Heart right ventricle (tissue), 16 donors: ENCODE measurements around the gene RASGEF1C. TPM values are rescaled to one million over a fixed set of nuclear protein-coding genes. Genes with fewer than 3 reads are reported as not detected.
A peak's percentile ranks its signal among the peaks of the same experiment; 100 is the strongest.

ENCODE experiments used
- ATAC-seq, 8 donors: fragments of 200-7000 bp; cut with Tn5 transposase; one replicate each; pipeline ENCODE4 v1.9.1; 2020; ENCODE audit warnings: mild to moderate bottlenecking in 8 of 8, moderate library complexity in 8 of 8, moderate number of reproducible peaks in 1 of 8
- DNase-seq, 2 donors: peaks; one replicate each; pipeline ENCODE4 v3.0.0-alpha.2; 2020
- H3K27ac ChIP-seq, 10 donors: fragments of 200-600 bp; sonication (generic) in 2 of 10; one replicate each; pipeline versions ENCODE4 v1.5.0 to v1.8.0; 2020 to 2022; ENCODE audit warnings: mild to moderate bottlenecking in 3 of 10
- H3K27me3 ChIP-seq, 7 donors: fragments of 200-600 bp; one replicate each; pipeline ENCODE4 v1.8.0; 2021 to 2022; ENCODE audit warnings: mild to moderate bottlenecking in 2 of 7
- H3K36me3 ChIP-seq, 9 donors: fragments of 200-600 bp; sonication (generic) in 1 of 9; one replicate each; pipeline versions ENCODE4 v1.5.0 to v1.8.0; 2020 to 2022; ENCODE audit warnings: mild to moderate bottlenecking in 2 of 9
- H3K4me1 ChIP-seq, 9 donors: fragments of 200-600 bp; sonication (generic) in 1 of 9; one replicate each; pipeline versions ENCODE4 v1.5.0 to v1.8.0; 2020 to 2022; ENCODE audit warnings: mild to moderate bottlenecking in 4 of 9
- H3K4me3 ChIP-seq, 10 donors: fragments of 200-600 bp; sonication (generic) in 2 of 10; one replicate each; pipeline versions ENCODE4 v1.5.0 to v1.8.0; 2020 to 2022; ENCODE audit warnings: mild to moderate bottlenecking in 7 of 10, moderate library complexity in 2 of 10
- H3K9me3 ChIP-seq, 11 donors: fragments of 200-600 bp in 10 of 11; sonication (generic) in 2 of 11; one replicate each; pipeline versions ENCODE4 v1.5.0 to v1.8.0; 2013 to 2022; ENCODE audit warnings: mild to moderate bottlenecking in 2 of 11, control low read depth in 1 of 11, moderate library complexity in 1 of 11
- CTCF ChIP-seq, 9 donors: fragments of 200-600 bp; sonication (generic) in 2 of 9; IDR thresholded peaks; one replicate each; pipeline versions ENCODE4 v1.5.0 to v1.8.0; 2021 to 2022; ENCODE audit warnings: antibody characterized with exemption in 9 of 9, mild to moderate bottlenecking in 5 of 9, moderate library complexity in 1 of 9
- WGBS, 2 donors: extraction: QIAGEN DNeasy Blood & Tissue Kit; methylation state at CpG; one replicate each; pipeline ENCODE4 v1.1.7; 2013; ENCODE audit warnings: inconsistent platforms in 1 of 2; 5-methylcytosine and 5-hydroxymethylcytosine counted together
- intact Hi-C, 10 donors: fragments of 100-400 bp; cut with DNase I; formaldehyde crosslinking; loops; one replicate each; pipeline versions ENCODE4 v1.11.1 to v1.14.2; 2022
- polyA plus RNA-seq, 2 donors: library from polyadenylated mRNA; stranded (reverse); fragments of 200-250 nt; gene quantifications; one replicate each; pipeline ENCODE4 v1.2.3, GENCODE V29; 2013
- total RNA-seq, 10 donors: library from RNA; stranded (reverse); fragmentation: NEBNext Ultra II Directional in 3 of 10; extraction: Animal tissue kit (Norgen Biotek cat#: 25700) in 3 of 10; gene quantifications; one replicate each; pipeline versions ENCODE4 v1.2.1 to v1.2.4, GENCODE V29; 2021 to 2023
- donor health status: Arrhythmogenic right ventricular cardiomyopathy.
- donor health status: ischemic (EF 13 %, LVEDD 7.1; RV severe dilation, severe dysfunction).
- donor health status: healthy with polysubstance abuse.
- donor health status: DM: no; HTN: yes; CAD: no.
- donor health status: DM: no; HTN: no; CAD: no.
- donor health status: ischemic (EF 25% LVEDD 6.9; RV normal size, moderate dysfunction).
- donor health status: ischemic (EF 25% LVEDD 5.7; RV mildly dilated, moderate dysfunction).
- donor health status: healthy.
- donor health status: DM: yes; HTN: yes; CAD: no.
- donor health status: Ischemic cardiomyopathy.
- donor health status: ischemic (EF 35%, LVEDD 5.7; RV mildly dilated, moderate dysfunction).
- donor health status: nonischemic (EF 11% LVEDD 7.7; RV severe dilation, severe dysfunction).
- donor health status: DM: yes; HTN: yes; CAD: no.
- donor health status: PGD.
- donor health status: ischemic (EF 29% LVEDD 5.4; RV normal size, mild dysfunction).
- donor health status: nonischemic (EF 23%, LVEDD 6.1; RV moderate dilation, normal function).

Gene RASGEF1C
- total and polyA plus RNA-seq, 12 donors: 0.17 to 0.59 (median 0.26) TPM; not detected in 6

- DNase-seq (peak in 1 of 2 donors; percentile 10), ATAC-seq (no peak)
- no peaks in the 10 kb centered on the region for H3K36me3 ChIP-seq
- H3K4me1 ChIP-seq: no peaks in the 10 kb centered on the region
- no peak overlapping the region for H3K4me3 ChIP-seq
- no peaks in the 10 kb centered on the region for H3K9me3 ChIP-seq
- peaks cover 0 to 32% (median 17%) of the 10 kb centered on the region in 7 donors for H3K27me3 ChIP-seq
- intact Hi-C loops: no loop called here
- H3K27ac ChIP-seq: no peak overlapping the region
- TF ChIP-seq CTCF (IDR thresholded peaks at IDR 0.05): no peak
- WGBS, 2 donors: 79 to 81% methylated on average over 31 of the region's 31 CpGs
Measured at GRCh38 chr5:180116077-180116999, 92.7 kb downstream of the RASGEF1C start.

DNA sequence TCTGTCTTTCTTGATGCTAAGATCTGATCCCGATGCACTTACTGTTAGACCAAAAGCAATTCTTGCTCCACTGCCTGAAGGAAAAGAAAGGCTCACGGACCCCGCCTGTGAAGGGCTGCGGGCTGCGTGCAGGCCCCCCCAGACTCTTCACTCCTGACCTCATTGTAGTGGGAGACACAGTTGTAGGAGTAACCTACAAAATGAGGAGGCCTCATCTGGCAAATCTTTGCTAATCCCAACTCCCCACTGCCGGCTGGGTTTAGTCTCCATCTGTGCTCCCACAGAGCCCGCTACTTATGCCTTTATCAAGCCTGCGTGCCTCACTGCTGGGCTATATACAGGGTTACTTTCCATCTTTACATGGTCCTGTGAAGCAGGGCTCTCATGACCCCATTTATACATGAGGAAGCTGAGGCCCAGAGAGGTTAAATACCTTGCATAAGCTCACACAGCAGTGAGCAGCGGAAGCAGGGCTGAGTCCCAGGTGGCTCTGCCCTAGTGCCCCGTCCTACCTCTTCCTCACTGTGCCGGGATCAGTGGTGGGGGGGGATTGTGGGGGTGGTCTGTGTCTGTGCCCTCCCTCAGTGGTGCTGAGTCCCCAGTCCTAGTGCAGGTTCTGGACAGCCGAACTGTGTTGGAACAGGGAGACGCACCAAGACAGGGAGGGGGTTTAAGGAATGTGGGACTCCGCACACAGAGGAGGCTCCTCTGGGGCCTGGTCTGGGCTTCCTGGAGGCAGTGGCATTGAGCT, 93.5 kb downstream of the RASGEF1C start:
- H3K27ac ChIP-seq: no peak overlapping the region
- H3K9me3 ChIP-seq: no peaks in the 10 kb centered on the region
- DNase-seq: no peak

DNA sequence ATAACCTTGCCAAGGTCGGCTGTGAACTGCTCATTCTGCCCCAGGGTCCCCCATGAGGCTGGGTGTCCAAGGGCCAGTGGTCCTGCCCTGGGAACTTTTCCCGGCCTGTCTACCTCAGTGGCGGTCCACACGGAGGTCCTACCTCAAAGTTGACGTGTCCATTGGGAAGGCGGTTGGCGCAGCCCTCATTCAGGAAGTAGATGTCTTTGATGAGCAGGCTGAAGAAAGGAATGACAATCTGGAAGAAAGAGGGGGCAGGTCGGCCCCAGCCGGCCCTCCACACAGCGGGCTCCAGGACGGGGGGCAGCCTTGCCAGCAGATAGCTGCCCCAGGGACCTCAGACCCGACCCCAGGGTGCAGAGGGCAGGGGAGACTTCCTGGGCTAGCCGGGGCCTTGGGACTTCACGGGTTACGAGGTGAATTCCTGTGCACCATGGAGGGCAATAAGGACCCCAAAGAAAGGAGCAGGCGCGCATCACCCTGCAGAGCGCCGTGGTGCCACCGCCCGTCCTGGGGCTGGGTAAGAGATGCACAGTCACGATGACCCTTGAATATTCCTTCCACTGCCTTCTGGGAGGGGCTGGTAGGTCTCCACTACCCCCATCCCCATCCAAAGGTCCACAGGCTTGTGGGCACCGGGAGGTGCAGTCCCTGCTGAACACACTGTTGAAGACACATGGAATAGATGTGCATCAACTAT, 94.6 kb downstream of the RASGEF1C start:
- DNase-seq: no peak

More for the DNA sequence above, 93.5 kb downstream of the RASGEF1C start:
- TF ChIP-seq CTCF (IDR thresholded peaks at IDR 0.05): no peak
- no peak for ATAC-seq
- H3K36me3 ChIP-seq: no peaks in the 10 kb centered on the region
- WGBS, 2 donors: 87 to 88% methylated on average over 14 of the region's 14 CpGs
- no peaks in the 10 kb centered on the region for H3K4me1 ChIP-seq
- intact Hi-C loops: no loop called here
- H3K27me3 ChIP-seq: peaks cover 0 to 26% (median 12%) of the 10 kb centered on the region in 7 donors
- H3K4me3 ChIP-seq: no peak overlapping the region

More for the DNA sequence above, 94.6 kb downstream of the RASGEF1C start:
- Histone ChIP-seq H3K27me3 (peaks cover 0 to 19% (median 4%) of the 10 kb centered on the region in 7 donors), H3K4me3 (no peak overlapping the region), H3K36me3 (no peaks in the 10 kb centered on the region), H3K4me1 (no peaks in the 10 kb centered on the region), H3K9me3 (no peaks in the 10 kb centered on the region), H3K27ac (no peak overlapping the region)
- no peak for ATAC-seq
- TF ChIP-seq CTCF (IDR thresholded peaks at IDR 0.05): no peak
- 85 to 88% methylated on average over 23 of the region's 23 CpGs for WGBS, 2 donors
- intact Hi-C loops: no loop called here
